SK-N-MC (cell line): ENCODE data around the gene ZWILCH.

ENCODE experiments used
- EZH2 ChIP-seq: fragments of 200-600 bp; sonication (generic); IDR thresholded peaks from one replicate; pipeline ENCODE4 v1.6.1; 2017; ENCODE audit warnings: antibody characterized with exemption
- POLR2AphosphoS5 ChIP-seq: IDR thresholded peaks from 2 replicates; pipeline ENCODE4 v1.6.1; 2012; ENCODE audit warnings: mild to moderate bottlenecking, low read depth, low read length, borderline replicate concordance

DNA sequence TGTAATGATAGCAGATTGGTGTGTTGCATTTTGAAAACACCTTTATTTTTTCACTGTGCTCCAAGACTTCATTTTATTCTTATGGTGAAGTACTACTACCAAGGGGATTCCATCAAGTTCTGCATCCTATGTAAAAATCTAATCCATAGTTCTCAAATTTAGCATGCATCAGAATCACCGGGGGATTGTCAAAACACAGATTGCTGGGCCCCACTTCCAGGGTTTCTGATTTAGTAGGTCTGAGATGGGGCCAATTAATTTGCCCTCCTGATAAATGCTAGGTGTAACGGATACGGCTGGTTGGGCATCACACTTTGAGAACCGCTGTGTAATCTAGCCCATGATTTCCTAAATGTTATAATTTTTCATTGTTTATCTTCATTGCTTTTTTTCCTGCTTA lies 692 bp downstream of the ZWILCH start:
- TF ChIP-seq POLR2AphosphoS5 = no peak
- no peak for TF ChIP-seq EZH2
